NCI-H146 treated with DMSO at 0.1 percent for 48 hours (cell line): ENCODE data around the gene PCDHB6.
"Not testable (repeated sequence)": the region's sequence is repeated elsewhere in the genome, so short reads cannot be mapped to it uniquely, and the experiment has no call there.

ENCODE experiments used
- DNase-seq: peaks from one replicate; lab custom pipeline; 2025; ENCODE audit not compliant: unreplicated experiment; lab: John Stamatoyannopoulos, UW

The PCDHB6 gene

DNA sequence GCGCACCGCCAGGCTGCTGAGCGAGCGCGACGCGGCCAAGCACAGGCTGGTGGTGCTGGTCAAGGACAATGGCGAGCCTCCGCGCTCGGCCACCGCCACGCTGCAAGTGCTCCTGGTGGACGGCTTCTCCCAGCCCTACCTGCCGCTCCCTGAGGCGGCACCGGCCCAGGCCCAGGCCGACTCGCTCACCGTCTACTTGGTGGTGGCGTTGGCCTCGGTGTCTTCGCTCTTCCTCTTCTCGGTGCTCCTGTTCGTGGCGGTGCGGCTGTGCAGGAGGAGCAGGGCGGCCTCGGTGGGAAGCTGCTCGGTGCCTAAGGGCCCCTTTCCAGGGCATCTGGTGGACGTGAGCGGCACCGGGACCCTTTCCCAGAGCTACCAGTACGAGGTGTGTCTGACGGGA lies 51.8 kb downstream of the PCDHB6 start:
- not testable (repeated sequence) for DNase-seq
